Inflammatory macrophage treated with lipopolysaccharide for 1 hour (primary cell): ENCODE results near the gene COQ7.

Source experiments
- DNase-seq, 2 donors: peaks; one replicate each; pipeline ENCODE4 v3.0.0-alpha.2; 2020 to 2022

COQ7 gene

GRCh38 chr16:19067349-19068236, at the start of gene COQ7:
Gene COQ7 (plus strand): TSS chr16:19067614. CDS start chr16:19067665, 51 bp downstream.
- peak; percentile 100 for DNase-seq

GRCh38 chr16:19020689-19021088, 46.7 kb upstream of the COQ7 start:
- DNase-seq: no peak

DNA sequence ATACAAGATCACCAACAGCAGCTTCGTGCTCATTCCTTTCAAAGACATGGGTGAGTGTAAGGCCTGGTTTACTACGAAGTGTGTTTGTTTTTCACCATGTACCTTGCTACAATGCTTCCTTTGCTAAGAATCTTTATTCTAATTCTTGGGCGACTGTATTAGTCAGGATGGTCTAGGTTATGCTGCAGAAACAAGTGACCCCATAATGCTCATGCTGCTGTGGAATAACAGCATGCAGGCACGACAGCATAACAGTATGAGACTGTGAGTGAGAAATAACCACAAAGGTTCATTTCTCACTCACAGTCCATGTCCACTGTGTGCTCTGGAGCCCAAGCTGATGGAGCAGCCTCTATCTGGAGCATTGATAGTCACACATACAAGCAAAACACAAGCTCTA, 45.7 kb upstream of the COQ7 start:
- DNase-seq: no peak

GRCh38 chr16:19027416-19027815, 40.0 kb upstream of the COQ7 start:
- DNase-seq: no peak

DNA sequence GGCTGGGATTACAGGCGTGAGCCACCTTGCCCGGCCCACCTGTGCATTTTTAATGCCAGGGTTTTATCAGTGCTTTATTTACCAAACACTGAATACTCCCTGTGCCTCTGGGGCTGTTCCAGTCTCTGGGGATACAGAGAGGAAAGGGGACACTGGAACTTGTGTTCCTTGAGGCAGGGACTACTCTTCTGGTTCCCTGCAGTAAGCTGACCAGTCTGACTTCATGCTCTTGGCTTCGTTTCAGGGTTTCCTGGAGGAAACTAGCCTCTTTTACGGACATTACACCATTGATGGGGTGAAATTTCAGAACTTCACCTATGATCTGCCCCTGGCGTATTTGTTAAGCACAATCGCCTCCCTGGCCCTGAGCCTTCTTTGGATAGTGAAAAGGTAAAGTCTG, 37.4 kb upstream of the COQ7 start:
- no peak for DNase-seq

DNA sequence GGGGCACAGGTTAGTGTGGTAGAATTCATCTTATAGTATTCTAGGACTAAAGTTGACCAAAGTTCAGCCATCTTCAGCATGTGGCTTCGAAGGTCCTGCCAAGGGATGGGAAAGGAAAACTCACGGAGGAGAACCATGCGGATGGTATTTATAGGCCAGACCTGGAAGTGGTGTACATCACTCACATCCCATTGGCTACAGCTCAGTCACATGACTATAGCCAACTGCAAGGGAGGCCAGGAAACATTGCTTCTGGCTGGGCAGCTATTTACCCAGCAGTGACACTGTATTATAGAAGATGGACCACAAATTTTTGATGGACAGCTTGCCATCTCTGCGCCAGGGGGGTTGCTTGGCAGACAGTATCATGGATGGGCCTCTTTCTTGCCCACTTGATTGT, 35.7 kb upstream of the COQ7 start:
- DNase-seq: no peak

- DNase-seq: no peak
Observed at GRCh38 chr16:19033761-19034160, 33.7 kb upstream of the COQ7 start.

DNA sequence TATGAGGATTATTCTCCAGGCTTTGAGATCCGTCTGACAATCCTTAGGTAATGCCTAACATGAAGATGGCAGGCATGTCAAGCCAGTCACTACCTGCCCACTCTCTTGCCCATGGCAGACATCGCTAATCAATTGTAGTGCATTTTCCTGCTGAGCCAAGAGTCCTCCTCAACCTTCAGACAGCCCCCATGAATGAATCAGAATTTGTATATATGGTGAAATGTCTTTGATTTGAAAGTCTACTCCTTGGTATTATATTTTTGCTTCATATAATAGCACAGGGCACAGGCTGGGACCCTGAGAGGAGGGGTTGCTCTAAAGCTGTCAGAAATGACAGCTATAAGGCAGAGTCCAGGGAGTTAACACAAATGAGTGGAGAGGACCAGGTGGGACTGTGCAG, 27.0 kb upstream of the COQ7 start:
- no peak for DNase-seq

GRCh38 chr16:19044769-19045168, 22.6 kb upstream of the COQ7 start:
- no peak for DNase-seq

GRCh38 chr16:19046062-19046461, 21.4 kb upstream of the COQ7 start:
- no peak for DNase-seq

DNA sequence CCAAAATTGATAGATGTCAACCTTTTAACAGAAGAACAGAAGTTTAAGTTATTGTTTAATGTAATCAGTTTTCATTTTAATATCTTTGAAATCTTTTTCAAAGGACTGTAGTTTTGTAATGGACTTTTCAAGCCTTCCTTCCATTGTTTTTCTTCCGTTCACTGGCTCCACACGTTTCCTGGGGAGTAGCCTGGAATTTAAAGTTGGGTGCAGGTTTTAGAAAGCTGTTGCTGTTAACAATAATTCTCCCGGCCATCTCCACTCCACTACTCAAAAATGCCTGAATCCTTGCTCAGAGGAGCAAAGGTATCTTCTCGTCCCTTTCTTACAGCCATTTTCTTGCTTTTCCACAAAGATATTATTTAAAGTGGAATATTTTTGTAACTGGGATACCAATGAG, 4.7 kb upstream of the COQ7 start:
- DNase-seq: no peak

DNA sequence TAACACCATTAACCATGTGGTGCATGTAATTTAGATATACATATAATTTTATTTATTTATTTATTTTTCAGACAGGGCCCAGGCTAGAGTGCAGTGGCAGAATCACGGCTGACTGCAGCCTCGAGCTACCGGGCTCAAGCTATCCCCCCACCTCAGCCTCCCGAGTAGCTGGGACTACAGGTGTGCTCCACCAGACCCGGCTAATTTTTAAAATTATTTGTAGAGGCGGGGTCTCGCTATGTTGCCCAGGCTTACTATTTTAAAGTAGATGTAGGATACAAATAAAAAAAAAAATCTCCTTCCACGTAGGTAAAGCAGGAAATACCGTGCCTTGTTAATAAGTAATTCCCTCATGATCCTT, 446 bp upstream of the COQ7 start:
- DNase-seq: no peak

DNA sequence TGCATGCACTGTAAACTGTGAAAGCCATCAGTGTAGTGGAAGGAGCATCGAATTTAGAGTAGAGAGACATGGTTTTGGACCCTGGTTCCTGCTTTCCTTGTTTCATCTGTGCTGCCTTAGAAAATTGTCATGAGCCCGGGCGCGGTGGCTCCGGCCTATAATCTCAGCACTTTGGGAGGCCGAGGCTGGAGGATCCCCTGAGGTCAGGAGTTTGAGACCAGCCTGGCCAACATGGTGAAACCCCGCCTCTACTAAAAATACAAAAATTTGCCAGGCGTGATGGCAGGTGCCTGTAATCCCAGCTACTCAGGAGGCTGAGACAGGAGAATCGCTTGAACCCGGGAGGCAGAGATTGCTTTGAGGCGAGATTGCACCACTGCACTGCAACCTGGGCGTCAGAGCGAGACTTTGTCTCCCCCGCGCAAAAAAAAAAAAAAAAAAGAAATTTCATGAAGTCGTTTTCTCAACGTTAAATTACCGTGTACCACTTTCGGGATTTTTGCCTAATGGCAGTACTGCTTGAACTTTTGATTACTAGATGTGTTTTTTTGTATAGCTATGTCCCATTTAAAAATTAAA, 912 bp downstream of the COQ7 start:
- DNase-seq: no peak

DNA sequence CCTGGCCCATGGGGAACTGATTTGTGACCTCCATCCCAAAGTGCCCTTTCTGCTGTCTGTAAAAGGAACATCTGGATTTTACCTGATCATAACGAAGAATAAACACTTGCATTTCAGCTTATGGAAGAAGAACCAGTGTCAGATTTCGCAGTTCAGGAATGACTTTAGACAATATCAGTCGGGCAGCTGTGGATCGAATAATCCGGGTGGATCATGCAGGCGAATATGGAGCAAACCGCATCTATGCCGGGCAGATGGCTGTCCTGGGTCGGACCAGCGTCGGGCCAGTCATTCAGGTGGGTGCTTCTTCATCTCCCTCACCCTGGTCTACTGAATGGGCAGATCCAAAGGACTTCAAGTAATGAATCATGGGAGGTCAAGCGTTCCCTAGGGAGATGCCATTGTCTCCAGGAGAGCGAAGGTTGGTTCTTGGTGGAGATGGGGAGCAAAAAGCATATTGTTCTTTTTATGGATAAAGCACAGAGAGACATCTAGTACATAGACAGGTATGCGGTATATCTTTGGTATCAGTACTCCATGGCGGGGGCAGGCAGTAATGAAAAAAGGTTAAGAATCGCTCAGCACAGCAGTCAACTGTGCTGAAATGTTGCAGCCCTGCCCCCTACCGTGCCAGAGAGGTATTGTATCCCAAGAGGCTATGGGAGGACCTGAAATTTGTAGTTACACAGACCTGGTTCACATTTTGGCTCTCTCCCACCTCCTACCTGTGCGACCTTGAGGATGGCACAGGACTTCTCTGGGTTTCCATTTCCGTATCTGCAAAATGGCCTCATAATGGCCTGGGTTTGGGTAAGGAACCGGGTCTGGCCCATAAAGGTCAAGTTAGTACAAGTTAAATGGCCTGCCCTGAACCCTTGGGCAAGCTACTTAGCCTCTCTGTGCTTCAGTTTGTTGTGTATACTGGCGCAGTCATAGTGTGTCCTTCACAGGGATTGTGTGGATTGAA, 4.7 kb downstream of the COQ7 start:
- peak in 1 of 2 donors; percentile 62 for DNase-seq

DNA sequence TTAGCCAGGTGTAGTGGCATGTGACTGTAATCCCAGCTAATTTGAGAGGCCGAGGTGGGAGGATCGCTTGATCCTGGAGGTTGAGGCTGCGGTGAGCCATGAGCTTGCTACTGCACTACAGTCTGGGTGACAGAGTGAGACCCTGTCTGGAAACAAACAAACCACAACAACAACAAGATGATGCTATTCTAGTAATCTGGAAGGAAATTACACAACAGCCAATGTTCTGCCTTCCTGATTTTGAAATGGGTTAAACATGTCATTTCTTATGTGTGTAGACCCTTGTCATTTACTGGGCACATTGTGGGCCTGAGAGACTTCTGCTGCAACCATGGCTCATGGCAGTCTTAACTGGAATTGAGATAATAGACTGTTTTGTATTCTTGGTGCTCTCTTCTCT, 5.9 kb downstream of the COQ7 start:
- no peak for DNase-seq

DNA sequence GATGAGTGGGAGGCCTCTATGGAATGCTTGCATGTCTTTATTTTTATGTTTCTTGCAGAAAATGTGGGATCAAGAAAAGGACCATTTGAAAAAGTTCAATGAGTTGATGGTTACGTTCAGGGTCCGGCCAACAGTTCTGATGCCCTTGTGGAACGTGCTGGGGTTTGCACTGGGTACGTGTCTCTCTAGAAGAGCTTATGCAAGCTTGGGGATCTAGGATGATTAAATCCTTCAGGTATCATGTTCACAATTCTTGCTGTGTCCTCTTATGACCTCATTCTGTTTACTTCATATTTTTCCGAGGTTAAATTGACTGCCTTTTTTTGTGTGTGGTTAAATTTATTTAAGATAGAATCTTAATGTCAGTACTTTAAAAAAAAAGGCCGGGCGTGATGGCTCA, 6.4 kb downstream of the COQ7 start:
- DNase-seq: no peak

DNA sequence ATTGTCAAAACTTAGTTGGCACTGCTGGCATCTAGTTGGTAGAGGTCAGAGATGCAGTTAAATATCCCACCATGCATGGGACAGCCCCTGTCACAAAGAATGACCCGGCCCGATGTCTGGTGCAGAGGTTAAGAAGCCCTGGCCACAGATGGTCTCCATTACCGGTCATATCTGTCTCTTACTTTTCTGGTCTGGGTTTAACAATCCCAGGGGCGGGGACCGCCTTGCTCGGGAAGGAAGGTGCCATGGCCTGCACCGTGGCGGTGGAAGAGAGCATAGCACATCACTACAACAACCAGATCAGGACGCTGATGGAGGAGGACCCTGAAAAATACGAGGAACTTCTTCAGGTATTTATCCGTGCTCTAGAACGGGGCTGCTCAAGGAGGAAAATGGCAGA, 8.1 kb downstream of the COQ7 start:
- DNase-seq: no peak

GRCh38 chr16:19077879-19078278, 10.5 kb downstream of the COQ7 start:
- no peak for DNase-seq

DNA sequence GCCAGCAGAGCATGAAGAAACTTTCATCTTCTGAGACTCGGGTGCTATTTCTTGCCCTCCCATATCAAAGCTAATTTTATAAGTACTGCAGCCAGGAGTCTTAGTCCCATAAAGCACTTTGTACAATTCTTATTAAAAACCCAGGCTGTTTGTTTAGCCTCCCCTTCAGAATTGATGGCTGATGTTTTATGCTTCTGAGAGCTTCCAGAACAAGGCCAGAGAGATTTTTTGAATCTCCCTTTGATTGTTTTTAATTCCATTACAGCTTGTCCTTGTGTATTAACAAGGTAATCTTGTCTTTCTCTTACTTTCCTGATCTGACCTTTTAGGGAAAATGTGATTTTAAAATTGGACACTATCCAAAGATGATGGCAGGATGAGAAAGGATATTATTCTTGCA, 16.3 kb downstream of the COQ7 start:
- DNase-seq: no peak

DNA sequence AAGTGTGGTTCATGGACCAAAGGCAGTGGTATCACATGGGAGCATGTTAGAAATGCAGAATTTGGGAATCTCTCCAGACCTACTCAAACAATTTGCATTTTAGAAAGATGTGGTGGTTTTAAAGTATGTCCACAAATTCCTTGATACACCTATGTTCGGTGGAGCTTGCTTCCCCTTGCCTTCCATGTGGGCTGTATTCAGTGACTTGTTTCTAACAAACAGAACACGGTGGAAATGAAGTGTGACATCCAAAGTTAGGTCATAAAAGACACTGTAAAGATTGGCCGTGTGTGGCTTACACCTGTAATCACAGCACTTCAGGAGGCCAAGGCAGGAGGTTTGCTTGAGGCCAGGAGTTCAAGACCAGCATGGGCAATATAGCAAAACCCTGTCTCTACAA, 16.7 kb downstream of the COQ7 start:
- no peak for DNase-seq

GRCh38 chr16:19084879-19085278, 17.5 kb downstream of the COQ7 start:
- DNase-seq: no peak

DNA sequence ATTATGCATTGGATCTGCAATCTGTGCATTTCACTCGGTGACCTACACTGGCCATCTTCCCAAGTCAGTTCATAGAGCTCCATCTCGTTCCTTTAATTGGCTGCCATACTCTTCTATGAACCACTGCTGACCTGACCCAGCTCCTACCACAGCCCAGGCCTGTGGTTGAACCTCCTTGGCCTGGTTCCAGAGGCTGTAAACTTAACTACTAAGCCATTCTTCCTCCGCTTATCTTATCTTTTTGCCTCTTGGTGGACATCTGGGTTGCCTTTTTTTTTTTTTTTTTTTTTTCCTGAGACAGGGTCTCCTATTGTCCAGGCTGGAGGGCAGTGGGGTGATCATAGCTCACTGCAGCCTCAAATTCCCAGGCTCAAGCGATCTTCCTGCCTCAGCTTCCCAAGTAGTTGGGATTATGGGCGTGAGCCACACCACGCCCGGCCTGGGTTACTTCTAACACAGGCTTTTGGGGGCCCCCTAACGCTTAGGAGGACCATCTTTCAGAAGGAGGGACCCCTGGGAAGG, 18.3 kb downstream of the COQ7 start:
- no peak for DNase-seq
